Activated naive CD8-positive, alpha-beta T cell treated with anti-CD3 and anti-CD28 coated beads, Interleukin-2, amount 50 U/mL, for 24 hours (primary cell): ENCODE measurements around the gene SPTB.

Experiments used
- ATAC-seq: fragments of 150-1000 bp; cut with Tn5 transposase; one replicate; pipeline ENCODE4 v1.10.0; 2021
- DNase-seq: peaks from one replicate; pipeline ENCODE4 v3.0.0; 2021
- H3K27ac Mint-ChIP-seq: one replicate; pipeline ENCODE4 v1.8.0; 2021; ENCODE audit warnings: mild to moderate bottlenecking, mixed read lengths
- H3K27me3 Mint-ChIP-seq: one replicate; pipeline ENCODE4 v1.8.0; 2021; ENCODE audit warnings: mixed read lengths
- H3K36me3 Mint-ChIP-seq: one replicate; pipeline ENCODE4 v1.8.0; 2021; ENCODE audit warnings: low read depth, mixed read lengths
- H3K4me1 Mint-ChIP-seq: one replicate; pipeline ENCODE4 v1.8.0; 2021; ENCODE audit warnings: mixed read lengths
- H3K4me3 Mint-ChIP-seq: one replicate; pipeline ENCODE4 v1.8.0; 2021; ENCODE audit warnings: mild to moderate bottlenecking, moderate library complexity, mixed read lengths
- H3K9me3 Mint-ChIP-seq: one replicate; pipeline ENCODE4 v1.8.0; 2021; ENCODE audit warnings: mixed read lengths

SPTB gene

GRCh38 chr14:64731141-64731581, 148.5 kb downstream of the SPTB start:
- no peaks in the 10 kb centered on the region for H3K27me3 Mint-ChIP-seq
- H3K9me3 Mint-ChIP-seq, result no peaks in the 10 kb centered on the region
- no peak overlapping the region for H3K4me3 Mint-ChIP-seq
- H3K27ac Mint-ChIP-seq, result no peak overlapping the region
- ATAC-seq (no peak), DNase-seq (no peak)
- H3K4me1 Mint-ChIP-seq, result peaks cover 6% of the 10 kb centered on the region
- no peaks in the 10 kb centered on the region for H3K36me3 Mint-ChIP-seq

DNA sequence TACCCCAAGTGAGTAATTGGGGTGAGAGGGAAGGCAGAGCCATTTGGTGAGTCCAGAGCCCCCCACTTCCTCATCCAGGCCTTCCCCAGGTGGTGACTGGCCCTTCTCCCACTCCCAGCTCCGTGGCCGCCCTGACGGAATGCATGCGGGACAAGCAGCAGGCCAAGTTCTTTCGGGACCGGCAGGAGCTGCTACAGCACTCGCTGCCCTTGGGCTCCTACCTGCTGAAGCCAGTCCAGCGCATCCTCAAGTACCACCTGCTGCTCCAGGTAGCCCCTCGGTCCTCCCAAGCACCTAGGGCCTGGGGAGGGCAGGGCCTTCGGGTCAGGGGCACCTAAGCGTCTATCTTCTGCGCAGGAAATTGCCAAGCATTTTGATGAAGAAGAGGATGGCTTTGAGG, 149.0 kb downstream of the SPTB start:
- DNase-seq, result no peak
- Mint-ChIP-seq H3K27me3 (no peaks in the 10 kb centered on the region), H3K27ac (no peak overlapping the region), H3K4me3 (no peak overlapping the region), H3K36me3 (no peaks in the 10 kb centered on the region), H3K4me1 (peaks cover 6% of the 10 kb centered on the region), H3K9me3 (no peaks in the 10 kb centered on the region)
- ATAC-seq, result no peak

GRCh38 chr14:64730061-64730440, 149.7 kb downstream of the SPTB start:
- H3K27ac Mint-ChIP-seq, result no peak overlapping the region

GRCh38 chr14:64729386-64730060, 150.2 kb downstream of the SPTB start:
- H3K27me3 Mint-ChIP-seq, result no peaks in the 10 kb centered on the region
- no peak overlapping the region for H3K4me3 Mint-ChIP-seq
- no peaks in the 10 kb centered on the region for H3K36me3 Mint-ChIP-seq
- DNase-seq, result no peak
- peaks cover 5% of the 10 kb centered on the region for H3K4me1 Mint-ChIP-seq
- H3K27ac Mint-ChIP-seq, result no peak overlapping the region
- no peaks in the 10 kb centered on the region for H3K9me3 Mint-ChIP-seq
- no peak for ATAC-seq

More at GRCh38 chr14:64730061-64730440, 149.7 kb downstream of the SPTB start:
- no peak for ATAC-seq
- H3K27me3 Mint-ChIP-seq, result no peaks in the 10 kb centered on the region
- no peak overlapping the region for H3K4me3 Mint-ChIP-seq
- H3K9me3 Mint-ChIP-seq, result no peaks in the 10 kb centered on the region
- peaks cover 6% of the 10 kb centered on the region for H3K4me1 Mint-ChIP-seq
- no peaks in the 10 kb centered on the region for H3K36me3 Mint-ChIP-seq
- DNase-seq, result no peak

- Mint-ChIP-seq H3K36me3 (no peaks in the 10 kb centered on the region), H3K9me3 (no peaks in the 10 kb centered on the region), H3K27ac (no peak overlapping the region), H3K27me3 (no peaks in the 10 kb centered on the region), H3K4me3 (no peak overlapping the region), H3K4me1 (peaks cover 10% of the 10 kb centered on the region)
- DNase-seq, result no peak
- no peak for ATAC-seq
These were observed 150.9 kb downstream of the SPTB start for GRCh38 chr14:64728856-64729255.

DNA sequence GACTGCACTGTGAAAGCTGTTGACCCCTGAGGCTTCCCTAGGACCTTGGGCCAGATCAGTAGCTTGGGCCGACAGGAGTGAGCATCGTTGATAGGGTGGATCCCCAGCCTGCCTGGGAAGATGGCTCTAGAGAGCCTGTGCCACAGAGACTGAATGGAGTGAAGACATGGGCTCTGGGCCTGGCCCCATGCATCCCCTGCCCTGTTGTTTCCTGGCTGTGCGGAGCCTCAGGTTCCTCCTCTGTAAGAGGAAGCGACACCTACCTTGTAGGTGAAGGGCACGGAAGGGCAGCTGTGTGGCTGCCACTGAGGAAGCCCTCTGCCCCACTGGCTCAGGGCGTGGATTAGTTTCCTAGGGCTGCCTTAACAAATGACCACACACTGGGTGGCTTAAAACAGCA, 151.6 kb downstream of the SPTB start:
- H3K9me3 Mint-ChIP-seq, result no peaks in the 10 kb centered on the region
- H3K27me3 Mint-ChIP-seq, result no peaks in the 10 kb centered on the region
- ATAC-seq (no peak), DNase-seq (no peak)
- no peaks in the 10 kb centered on the region for H3K36me3 Mint-ChIP-seq
- no peak overlapping the region for H3K4me3 Mint-ChIP-seq
- peaks cover 14% of the 10 kb centered on the region for H3K4me1 Mint-ChIP-seq
- H3K27ac Mint-ChIP-seq, result no peak overlapping the region

DNA sequence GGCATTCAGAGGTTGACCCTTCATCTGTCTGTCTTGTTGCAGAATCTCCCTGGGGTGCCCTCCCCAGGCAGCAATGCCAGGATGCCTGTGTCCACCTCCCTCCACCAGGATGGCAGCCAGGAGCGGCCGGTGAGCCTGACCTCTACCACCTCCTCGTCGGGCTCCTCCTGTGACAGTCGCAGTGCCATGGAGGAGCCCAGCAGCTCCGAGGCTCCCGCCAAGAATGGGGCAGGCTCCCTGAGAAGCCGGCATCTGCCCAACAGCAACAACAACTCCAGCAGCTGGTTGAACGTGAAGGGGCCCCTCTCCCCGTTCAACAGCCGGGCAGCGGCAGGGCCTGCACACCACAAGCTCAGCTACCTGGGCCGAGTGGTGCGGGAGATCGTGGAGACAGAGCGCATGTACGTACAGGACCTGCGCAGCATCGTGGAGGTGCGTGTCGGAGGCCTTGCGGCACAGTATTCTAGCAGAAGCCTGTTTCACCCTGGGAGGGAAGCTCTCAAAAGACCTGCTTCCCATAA, 152.1 kb downstream of the SPTB start:
- H3K27me3 Mint-ChIP-seq, result no peaks in the 10 kb centered on the region
- no peak overlapping the region for H3K27ac Mint-ChIP-seq
- peaks cover 17% of the 10 kb centered on the region for H3K4me1 Mint-ChIP-seq
- H3K4me3 Mint-ChIP-seq, result no peak overlapping the region
- no peaks in the 10 kb centered on the region for H3K9me3 Mint-ChIP-seq
- H3K36me3 Mint-ChIP-seq, result no peaks in the 10 kb centered on the region
- DNase-seq (no peak), ATAC-seq (no peak)

DNA sequence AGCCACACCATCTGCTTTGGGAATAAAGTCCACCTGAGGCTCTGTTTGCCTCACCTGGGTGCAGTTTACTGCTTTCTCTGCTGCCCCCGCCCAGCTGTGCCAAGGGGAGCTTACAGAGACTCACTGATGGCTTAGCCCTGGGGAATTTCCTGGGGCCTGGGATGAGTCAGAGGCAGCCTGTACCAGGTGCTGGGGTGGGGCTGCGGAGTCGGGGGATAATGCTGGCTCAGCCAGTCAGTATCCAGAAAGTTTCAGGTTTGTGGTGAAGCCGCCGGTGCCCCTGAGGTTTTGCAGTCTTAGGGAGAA, 153.2 kb downstream of the SPTB start:
- peak; percentile 47 for ATAC-seq
- H3K4me1 Mint-ChIP-seq, result peaks cover 26% of the 10 kb centered on the region

DNA sequence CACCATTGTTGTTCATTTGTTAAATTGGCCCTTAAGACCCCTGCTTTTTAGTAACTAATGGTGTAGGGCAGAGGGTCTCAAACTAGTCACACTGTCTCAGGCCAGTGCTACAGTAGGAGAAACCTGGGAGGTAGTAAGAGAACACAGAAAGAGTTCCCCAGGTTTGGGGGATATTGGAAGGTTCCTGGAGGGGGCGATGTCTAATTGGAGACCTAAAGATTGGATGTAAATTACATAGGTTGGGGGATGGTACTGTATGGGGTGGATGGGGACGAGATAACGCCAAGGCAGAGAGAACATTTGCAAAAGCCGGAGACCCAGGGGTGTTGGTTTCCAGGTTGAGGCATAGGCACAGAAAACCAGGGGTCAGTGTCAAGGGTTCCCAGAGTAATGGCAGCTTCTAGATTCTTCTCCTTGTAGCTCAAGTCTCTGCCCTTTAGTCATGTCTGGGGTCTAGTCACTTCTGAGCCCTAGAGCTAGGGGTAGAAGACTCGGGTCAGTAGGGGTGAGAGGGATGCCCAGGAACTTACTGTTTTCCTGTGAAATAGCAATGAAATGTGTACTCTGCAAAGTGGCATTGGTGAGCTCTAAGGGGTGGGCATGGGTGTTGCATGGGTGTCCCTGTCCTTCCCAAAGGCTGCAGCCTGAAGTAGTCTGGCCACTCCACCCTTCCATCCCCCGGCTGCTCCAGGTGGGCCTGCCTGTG, 153.7 kb downstream of the SPTB start:
- H3K36me3 Mint-ChIP-seq, result no peaks in the 10 kb centered on the region
- ATAC-seq, result no peak
- H3K4me3 Mint-ChIP-seq, result no peak overlapping the region
- H3K27ac Mint-ChIP-seq, result no peak overlapping the region
- DNase-seq, result no peak
- H3K27me3 Mint-ChIP-seq, result no peaks in the 10 kb centered on the region
- no peaks in the 10 kb centered on the region for H3K9me3 Mint-ChIP-seq
- H3K4me1 Mint-ChIP-seq, result peaks cover 26% of the 10 kb centered on the region

More for the DNA sequence above, 153.2 kb downstream of the SPTB start:
- DNase-seq, result peak; percentile 15
- Mint-ChIP-seq H3K4me3 (no peak overlapping the region), H3K27ac (no peak overlapping the region), H3K27me3 (no peaks in the 10 kb centered on the region), H3K36me3 (no peaks in the 10 kb centered on the region), H3K9me3 (no peaks in the 10 kb centered on the region)

GRCh38 chr14:64725261-64725815, 154.4 kb downstream of the SPTB start:
- Mint-ChIP-seq H3K4me1 (peaks cover 27% of the 10 kb centered on the region), H3K36me3 (no peaks in the 10 kb centered on the region), H3K27ac (no peak overlapping the region), H3K27me3 (no peaks in the 10 kb centered on the region), H3K9me3 (no peaks in the 10 kb centered on the region), H3K4me3 (no peak overlapping the region)
- DNase-seq (no peak), ATAC-seq (no peak)

DNA sequence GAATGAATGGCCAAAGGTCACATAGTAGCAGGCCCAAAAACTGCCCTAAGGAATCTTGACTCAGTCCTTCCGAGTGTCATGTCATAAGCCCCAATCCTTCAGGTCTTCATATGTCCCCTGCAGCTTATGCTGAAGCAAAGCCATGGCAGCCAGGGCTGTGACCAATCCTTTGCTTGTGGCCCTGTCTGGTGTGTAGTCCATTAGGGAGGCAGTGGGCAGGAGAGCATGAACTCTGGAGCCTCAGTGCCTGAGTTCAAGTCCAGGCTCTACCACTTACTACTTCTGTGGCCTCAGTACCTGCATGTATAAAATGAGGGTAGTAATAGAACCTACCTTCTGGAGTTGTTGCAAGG, 155.2 kb downstream of the SPTB start:
- Mint-ChIP-seq H3K4me1 (peaks cover 31% of the 10 kb centered on the region), H3K36me3 (no peaks in the 10 kb centered on the region), H3K27me3 (no peaks in the 10 kb centered on the region), H3K4me3 (no peak overlapping the region), H3K27ac (no peak overlapping the region), H3K9me3 (no peaks in the 10 kb centered on the region)
- ATAC-seq, result no peak
- no peak for DNase-seq

- peaks cover 31% of the 10 kb centered on the region for H3K4me1 Mint-ChIP-seq
- H3K36me3 Mint-ChIP-seq, result no peaks in the 10 kb centered on the region
- H3K9me3 Mint-ChIP-seq, result no peaks in the 10 kb centered on the region
- H3K27me3 Mint-ChIP-seq, result no peaks in the 10 kb centered on the region
- no peak overlapping the region for H3K4me3 Mint-ChIP-seq
- ATAC-seq (peak; percentile 26), DNase-seq (no peak)
- H3K27ac Mint-ChIP-seq, result no peak overlapping the region
These were observed 155.8 kb downstream of the SPTB start for GRCh38 chr14:64723691-64724577.

- no peaks in the 10 kb centered on the region for H3K9me3 Mint-ChIP-seq
- H3K4me3 Mint-ChIP-seq, result no peak overlapping the region
- ATAC-seq (no peak), DNase-seq (no peak)
- H3K27me3 Mint-ChIP-seq, result no peaks in the 10 kb centered on the region
- H3K27ac Mint-ChIP-seq, result no peak overlapping the region
- no peaks in the 10 kb centered on the region for H3K36me3 Mint-ChIP-seq
- peaks cover 35% of the 10 kb centered on the region for H3K4me1 Mint-ChIP-seq
These were observed 156.8 kb downstream of the SPTB start for GRCh38 chr14:64722842-64723447.

DNA sequence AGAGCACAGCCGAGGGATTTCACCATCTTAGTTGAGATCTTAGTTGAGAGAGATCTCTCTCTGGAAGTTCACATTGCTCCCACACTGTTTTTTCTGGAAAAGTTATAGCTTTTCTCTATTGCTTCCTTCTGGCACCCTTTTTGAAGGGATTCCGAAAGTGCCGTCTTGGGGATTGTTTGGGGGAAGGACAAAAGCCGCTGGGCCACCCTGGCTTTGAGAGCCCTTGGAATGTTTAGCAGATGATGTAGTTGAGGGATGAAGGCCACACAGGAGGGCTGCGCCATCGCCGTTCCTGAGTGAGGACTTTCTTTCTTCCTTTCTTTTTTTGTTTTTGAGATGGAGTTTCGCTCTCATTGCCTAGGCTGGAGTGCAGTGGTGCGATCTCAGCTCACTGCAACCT, 157.8 kb downstream of the SPTB start:
- H3K4me1 Mint-ChIP-seq, result peaks cover 43% of the 10 kb centered on the region
- no peak overlapping the region for H3K4me3 Mint-ChIP-seq
- no peaks in the 10 kb centered on the region for H3K36me3 Mint-ChIP-seq
- no peaks in the 10 kb centered on the region for H3K27me3 Mint-ChIP-seq
- no peak overlapping the region for H3K27ac Mint-ChIP-seq
- no peaks in the 10 kb centered on the region for H3K9me3 Mint-ChIP-seq
- DNase-seq (no peak), ATAC-seq (no peak)
